Measurements from ENCODE around the gene SPATS2.

DNA sequence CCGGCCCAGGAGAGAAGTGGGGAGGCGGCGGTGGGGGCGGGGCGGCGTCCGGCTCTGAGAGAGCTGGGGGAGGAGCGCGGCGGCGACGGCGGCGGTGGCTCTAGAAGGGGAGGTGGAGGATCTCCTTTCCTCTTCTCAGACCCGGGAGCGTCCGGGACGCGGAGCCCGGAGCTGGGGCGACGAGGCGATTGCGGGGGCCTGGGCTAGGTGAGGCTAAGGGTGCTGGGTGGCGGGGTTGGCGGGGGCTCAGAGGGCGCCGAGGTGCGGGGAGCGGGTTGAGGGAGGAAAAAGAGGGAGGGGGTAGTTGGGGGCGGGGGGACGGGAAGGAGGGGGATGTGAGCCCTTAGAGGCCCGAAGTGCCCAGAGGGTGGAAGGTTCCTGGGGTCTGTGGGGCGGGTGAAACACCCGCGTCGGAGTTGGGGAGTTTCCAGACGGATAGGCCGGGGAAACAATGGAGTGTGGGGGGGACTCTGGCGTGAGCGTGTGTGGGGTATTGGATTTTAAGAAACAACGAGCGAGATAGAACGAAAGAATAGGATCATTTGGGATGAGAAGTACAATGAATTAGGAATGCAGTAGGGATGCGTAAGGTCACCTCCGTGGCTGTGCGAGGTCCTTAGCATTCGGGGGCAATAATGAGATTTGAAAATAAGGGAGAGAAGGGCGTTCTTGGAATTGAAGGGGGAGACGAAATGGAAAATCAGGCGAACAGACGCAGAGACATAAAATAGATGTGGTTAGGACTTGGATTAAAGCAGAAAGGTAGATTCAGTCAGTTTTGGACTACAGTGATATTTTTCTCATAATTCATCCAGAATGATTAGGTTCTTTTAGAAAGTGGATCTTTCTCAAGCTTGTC lies at the start of gene SPATS2:
- TF ChIP-seq, protein P1, sequence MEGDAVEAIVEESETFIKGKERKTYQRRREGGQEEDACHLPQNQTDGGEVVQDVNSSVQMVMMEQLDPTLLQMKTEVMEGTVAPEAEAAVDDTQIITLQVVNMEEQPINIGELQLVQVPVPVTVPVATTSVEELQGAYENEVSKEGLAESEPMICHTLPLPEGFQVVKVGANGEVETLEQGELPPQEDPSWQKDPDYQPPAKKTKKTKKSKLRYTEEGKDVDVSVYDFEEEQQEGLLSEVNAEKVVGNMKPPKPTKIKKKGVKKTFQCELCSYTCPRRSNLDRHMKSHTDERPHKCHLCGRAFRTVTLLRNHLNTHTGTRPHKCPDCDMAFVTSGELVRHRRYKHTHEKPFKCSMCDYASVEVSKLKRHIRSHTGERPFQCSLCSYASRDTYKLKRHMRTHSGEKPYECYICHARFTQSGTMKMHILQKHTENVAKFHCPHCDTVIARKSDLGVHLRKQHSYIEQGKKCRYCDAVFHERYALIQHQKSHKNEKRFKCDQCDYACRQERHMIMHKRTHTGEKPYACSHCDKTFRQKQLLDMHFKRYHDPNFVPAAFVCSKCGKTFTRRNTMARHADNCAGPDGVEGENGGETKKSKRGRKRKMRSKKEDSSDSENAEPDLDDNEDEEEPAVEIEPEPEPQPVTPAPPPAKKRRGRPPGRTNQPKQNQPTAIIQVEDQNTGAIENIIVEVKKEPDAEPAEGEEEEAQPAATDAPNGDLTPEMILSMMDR (IDR thresholded peaks at IDR 0.05; ENCODE audit: low read length), result no peak
- TF ChIP-seq EZH2 (IDR thresholded peaks at IDR 0.05; ENCODE audit: borderline replicate concordance, low read length), result no peak

Data from OCI-LY1 (cell line).